ENCODE data around the gene HSPB8.

GRCh38 chr12:119207063-119207560 lies 28.4 kb downstream of the HSPB8 start:
- TF ChIP-seq POLR2A (IDR thresholded peaks at IDR 0.05) (no peak), CTCF (IDR thresholded peaks at IDR 0.05) (no peak)
